MM.1S (cell line): Measurements from ENCODE around the gene PAK1.

Experiments
- DNase-seq: peaks from one replicate; pipeline ENCODE4 v3.0.0-alpha.2; 2015
- H2AFZ ChIP-seq: fragments of 300-600 bp; sonication (generic); 2 replicates; pipeline ENCODE4 v1.6.0; 2016; ENCODE audit warnings: antibody characterized with exemption, low read length
- H3F3A ChIP-seq: fragments of 300-600 bp; sonication (generic); 2 replicates; pipeline ENCODE4 v1.6.1; 2016; ENCODE audit warnings: mild to moderate bottlenecking, antibody characterized with exemption, low read length, moderate library complexity, mixed read lengths; ENCODE audit not compliant: insufficient read depth
- H3K27ac ChIP-seq: fragments of 300-600 bp; sonication (generic); 2 replicates; pipeline ENCODE4 v1.5.1; 2016; ENCODE audit warnings: mild to moderate bottlenecking, low read length
- H3K27me3 ChIP-seq: fragments of 300-600 bp; sonication (generic); replicated peaks from 2 replicates; pipeline ENCODE4 v1.6.0; 2016; ENCODE audit warnings: low read length; ENCODE audit not compliant: insufficient read depth
- H3K36me3 ChIP-seq: fragments of 300-600 bp; sonication (generic); replicated peaks from 2 replicates; pipeline ENCODE4 v1.6.1; 2016; ENCODE audit warnings: mild to moderate bottlenecking, low read length, mixed read lengths; ENCODE audit not compliant: insufficient read depth
- H3K4me1 ChIP-seq: fragments of 300-600 bp; sonication (generic); 2 replicates; pipeline ENCODE4 v1.6.1; 2016; ENCODE audit warnings: low read length, mixed read lengths
- H3K4me2 ChIP-seq: fragments of 300-600 bp; sonication (generic); 2 replicates; pipeline ENCODE4 v1.6.0; 2016; ENCODE audit warnings: low read depth, low read length
- H3K4me3 ChIP-seq: fragments of 300-600 bp; sonication (generic); 2 replicates; pipeline ENCODE4 v1.5.1; 2016; ENCODE audit warnings: low read length, mixed read lengths
- H3K79me2 ChIP-seq: fragments of 300-600 bp; sonication (generic); 2 replicates; pipeline ENCODE4 v1.6.1; 2016; ENCODE audit warnings: mixed run types, low read length, mixed read lengths
- H3K9ac ChIP-seq: fragments of 300-600 bp; sonication (generic); 2 replicates; pipeline ENCODE4 v1.6.1; 2016; ENCODE audit warnings: low read length, mixed read lengths
- H3K9me2 ChIP-seq: fragments of 300-600 bp; sonication (generic); replicated peaks from 2 replicates; pipeline ENCODE4 v1.6.1; 2016; ENCODE audit warnings: mild to moderate bottlenecking, low read length, mixed read lengths; ENCODE audit not compliant: insufficient read depth
- H3K9me3 ChIP-seq: fragments of 300-600 bp; sonication (generic); replicated peaks from 2 replicates; pipeline ENCODE4 v1.6.1; 2016; ENCODE audit warnings: mild to moderate bottlenecking, low read length, mixed read lengths; ENCODE audit not compliant: insufficient read depth
- H4K20me1 ChIP-seq: fragments of 300-600 bp; sonication (generic); 2 replicates; pipeline ENCODE4 v1.6.1; 2016; ENCODE audit warnings: mild to moderate bottlenecking, low read length, moderate library complexity, mixed read lengths; ENCODE audit not compliant: insufficient read depth
- CTCF ChIP-seq: fragments of 300-600 bp; sonication (generic); IDR thresholded peaks from 2 replicates; pipeline ENCODE4 v1.5.1; 2016; ENCODE audit warnings: antibody characterized with exemption, low read length, mixed read lengths
- EZH2 ChIP-seq: fragments of 300-600 bp; sonication (generic); optimal IDR thresholded peaks from 2 replicates; pipeline ENCODE3; 2017; ENCODE audit warnings: low read depth, mild to moderate bottlenecking, antibody characterized with exemption, low read length, mixed read lengths
- EZH2phosphoT487 ChIP-seq: fragments of 300-600 bp; sonication (generic); IDR thresholded peaks from 2 replicates; pipeline ENCODE4 v1.6.1; 2018; ENCODE audit warnings: antibody characterized with exemption, low read length

PAK1 gene

DNA sequence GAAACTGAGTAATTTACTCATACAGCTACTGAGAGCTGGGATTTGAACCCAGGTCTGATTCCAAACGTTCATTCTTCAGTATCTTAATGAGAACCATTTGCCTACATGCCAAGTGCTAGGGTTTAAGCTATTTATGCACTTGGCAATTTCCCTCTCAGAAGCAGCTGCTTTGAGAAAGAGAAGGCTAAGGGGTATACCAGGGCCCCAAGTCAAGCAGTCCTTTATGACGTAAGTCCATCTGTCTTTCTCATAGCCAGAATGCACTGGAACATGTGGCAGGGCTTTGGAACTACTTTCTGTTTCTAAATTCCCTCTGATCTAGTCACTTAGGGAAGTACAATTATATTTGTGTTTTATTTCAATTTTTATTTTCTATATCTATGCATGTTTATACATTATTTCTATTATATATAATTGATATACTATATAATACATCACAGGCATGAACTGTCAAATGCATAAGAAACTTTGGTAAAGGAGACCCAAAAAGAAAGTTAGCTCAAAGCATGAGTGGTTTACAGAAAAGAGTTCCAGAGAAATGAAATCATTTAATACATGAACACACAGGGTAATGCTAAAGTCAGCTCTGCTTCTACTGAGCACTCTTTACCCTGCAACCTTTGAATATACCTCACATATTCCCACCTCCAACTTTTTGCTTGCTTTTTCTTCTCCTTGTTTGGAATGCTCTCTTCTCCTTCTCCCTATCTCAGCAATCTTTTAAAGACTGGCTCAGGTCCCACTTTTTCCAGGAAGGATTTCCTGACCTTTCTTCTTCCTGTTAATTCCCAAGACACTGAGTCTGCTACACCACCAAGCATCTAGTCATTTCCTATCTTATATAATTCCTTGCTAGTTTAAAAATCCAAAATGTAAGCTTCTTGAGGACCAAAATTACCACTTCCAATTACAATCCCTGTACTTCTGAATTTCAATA lies 91.9 kb downstream of the PAK1 start:
- DNase-seq = no peak
- H3K9me2 ChIP-seq = no peaks in the 10 kb centered on the region
- no peaks in the 10 kb centered on the region for H3K36me3 ChIP-seq
- TF ChIP-seq EZH2phosphoT487 = no peak
- TF ChIP-seq CTCF = no peak
- TF ChIP-seq EZH2 = no peak
- no peaks in the 10 kb centered on the region for H3K27me3 ChIP-seq
- no peak overlapping the region for H3K4me2 ChIP-seq
- no peaks in the 10 kb centered on the region for H3F3A ChIP-seq
- H3K79me2 ChIP-seq = no peaks in the 10 kb centered on the region
- H3K27ac ChIP-seq = no peak overlapping the region
- no peaks in the 10 kb centered on the region for H3K9me3 ChIP-seq
- H3K4me3 ChIP-seq = no peak overlapping the region
- H3K9ac ChIP-seq = no peak overlapping the region
- H2AFZ ChIP-seq = no peak overlapping the region
- H3K4me1 ChIP-seq = no peaks in the 10 kb centered on the region
- H4K20me1 ChIP-seq = no peaks in the 10 kb centered on the region

GRCh38 chr11:77379934-77380333 lies 94.0 kb downstream of the PAK1 start:
- no peak for DNase-seq
- Histone ChIP-seq H4K20me1 (no peaks in the 10 kb centered on the region), H3K4me3 (no peak overlapping the region), H3K4me1 (no peaks in the 10 kb centered on the region), H3K4me2 (no peak overlapping the region), H3K9me3 (no peaks in the 10 kb centered on the region), H3K9ac (no peak overlapping the region), H3K79me2 (no peaks in the 10 kb centered on the region), H2AFZ (no peak overlapping the region), H3K27ac (no peak overlapping the region), H3K9me2 (no peaks in the 10 kb centered on the region), H3K36me3 (no peaks in the 10 kb centered on the region), H3F3A (no peaks in the 10 kb centered on the region), H3K27me3 (no peaks in the 10 kb centered on the region)
- TF ChIP-seq EZH2phosphoT487 (no peak), EZH2 (no peak), CTCF (no peak)

DNA sequence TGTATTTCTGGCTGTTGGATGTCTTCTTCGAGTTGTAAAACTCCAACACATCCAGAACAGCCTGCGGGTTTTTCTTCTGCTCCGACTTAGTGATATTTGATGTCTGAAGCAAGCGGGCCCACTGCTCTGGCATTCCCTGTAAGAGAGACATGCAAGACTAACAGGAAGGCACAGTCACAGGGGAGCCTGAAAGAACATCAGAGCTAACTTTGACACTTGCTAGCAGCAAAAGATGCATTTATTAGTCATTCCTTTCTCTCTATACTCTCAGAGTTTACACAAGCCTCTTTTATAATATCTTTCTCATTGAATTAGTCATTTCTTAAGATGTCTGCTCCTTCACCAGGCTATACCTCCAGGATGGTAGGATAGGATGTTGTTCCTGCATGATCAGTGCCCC lies 94.6 kb downstream of the PAK1 start:
- Histone ChIP-seq H3K4me1 (no peaks in the 10 kb centered on the region), H3F3A (no peaks in the 10 kb centered on the region), H3K4me3 (no peak overlapping the region), H3K9ac (no peak overlapping the region), H3K9me2 (no peaks in the 10 kb centered on the region), H2AFZ (no peak overlapping the region), H3K79me2 (no peaks in the 10 kb centered on the region), H3K36me3 (no peaks in the 10 kb centered on the region), H3K27me3 (no peaks in the 10 kb centered on the region), H3K4me2 (no peak overlapping the region), H3K9me3 (no peaks in the 10 kb centered on the region), H4K20me1 (no peaks in the 10 kb centered on the region), H3K27ac (no peak overlapping the region)
- DNase-seq = no peak
- TF ChIP-seq EZH2phosphoT487 = no peak
- no peak for TF ChIP-seq EZH2
- no peak for TF ChIP-seq CTCF
